ENCODE measurements around the gene ABLIM2.

- TF ChIP-seq CTCF (IDR thresholded peaks at IDR 0.05; ENCODE audit: poor library complexity, severe bottlenecking) = no peak
- TF ChIP-seq EZH2 (IDR thresholded peaks at IDR 0.05; ENCODE audit: borderline replicate concordance, insufficient read depth, low read length, poor library complexity, severe bottlenecking) = no peak
- no peak for TF ChIP-seq EP300 (conservative IDR thresholded peaks at IDR 0.05; ENCODE audit: poor library complexity, severe bottlenecking)
- no peak for TF ChIP-seq REST (IDR thresholded peaks at IDR 0.05; ENCODE audit: borderline replicate concordance)
- no peak for TF ChIP-seq MXI1 (conservative IDR thresholded peaks at IDR 0.05; ENCODE audit: poor library complexity, severe bottlenecking)
- TF ChIP-seq POLR2AphosphoS5 (IDR thresholded peaks at IDR 0.05) = no peak
- TF ChIP-seq TAF1 (IDR thresholded peaks at IDR 0.05; ENCODE audit: low read depth) = no peak
Observed at GRCh38 chr4:7999695-8000094, 158.9 kb downstream of the ABLIM2 start.

Measured in neural cell (in vitro differentiated cells).